Measurements from ENCODE around the gene ACAD10.

ACAD10 gene

GRCh38 chr12:111747333-111747732 is 61.5 kb downstream of the ACAD10 start:
- peaks cover 3% of the 10 kb centered on the region for H3K36me3 ChIP-seq (ENCODE audit: control insufficient read depth, insufficient read depth, low read length)
- no CpG with 5 or more reads among the region's 9 CpGs for WGBS (ENCODE audit: extremely low coverage, insufficient coverage, low lambda C conversion rate)
- H3K18ac ChIP-seq (ENCODE audit: low read length), result no peak overlapping the region
- peaks cover 2% of the 10 kb centered on the region for H3K4me1 ChIP-seq (ENCODE audit: control insufficient read depth, low read depth, low read length)
- H3K23ac ChIP-seq (ENCODE audit: low read length), result no peak overlapping the region
- no peak overlapping the region for H3K9ac ChIP-seq (ENCODE audit: low read length)
- no peak overlapping the region for H4K8ac ChIP-seq (ENCODE audit: low read depth, low read length)
- DNase-seq, result no peak
- H3K27ac ChIP-seq (ENCODE audit: low read depth, low read length), result no peak overlapping the region
- H3K4me3 ChIP-seq (ENCODE audit: low read length), result no peak overlapping the region
- no peak overlapping the region for H2BK5ac ChIP-seq (ENCODE audit: low read length)
- H3K4me2 ChIP-seq (ENCODE audit: low read length), result no peak overlapping the region
- no peak overlapping the region for H4K5ac ChIP-seq (ENCODE audit: low read length)
- H3K4ac ChIP-seq (ENCODE audit: low read depth, low read length), result no peak overlapping the region
- no peak overlapping the region for H3K56ac ChIP-seq (ENCODE audit: low read length)
- no peaks in the 10 kb centered on the region for H3K27me3 ChIP-seq (ENCODE audit: insufficient read depth, low read length, poor library complexity)
- no peak overlapping the region for H2BK120ac ChIP-seq (ENCODE audit: low read depth, low read length)
- no peak overlapping the region for H2BK15ac ChIP-seq (replicated peaks; ENCODE audit: low read depth)
- H2AK5ac ChIP-seq (ENCODE audit: low read length), result no peak overlapping the region
- no peaks in the 10 kb centered on the region for H3K79me2 ChIP-seq (ENCODE audit: control insufficient read depth, insufficient read depth, low read length)
- H3K79me1 ChIP-seq (ENCODE audit: low read length), result no peaks in the 10 kb centered on the region

GRCh38 chr12:111748151-111748672 is 62.4 kb downstream of the ACAD10 start:
- no peak overlapping the region for H3K4me3 ChIP-seq (ENCODE audit: low read length)
- no peak overlapping the region for H4K5ac ChIP-seq (ENCODE audit: low read length)
- H3K79me1 ChIP-seq (ENCODE audit: low read length), result no peaks in the 10 kb centered on the region
- no CpG with 5 or more reads among the region's 8 CpGs for WGBS (ENCODE audit: extremely low coverage, insufficient coverage, low lambda C conversion rate)
- H3K23ac ChIP-seq (ENCODE audit: low read length), result no peak overlapping the region
- no peak for DNase-seq
- no peak overlapping the region for H2BK120ac ChIP-seq (ENCODE audit: low read depth, low read length)
- no peak overlapping the region for H3K4ac ChIP-seq (ENCODE audit: low read depth, low read length)
- H3K27me3 ChIP-seq (ENCODE audit: insufficient read depth, low read length, poor library complexity), result no peaks in the 10 kb centered on the region
- no peak overlapping the region for H3K56ac ChIP-seq (ENCODE audit: low read length)
- no peak overlapping the region for H3K18ac ChIP-seq (ENCODE audit: low read length)
- no peak overlapping the region for H2BK15ac ChIP-seq (replicated peaks; ENCODE audit: low read depth)
- peaks cover 2% of the 10 kb centered on the region for H3K4me1 ChIP-seq (ENCODE audit: control insufficient read depth, low read depth, low read length)
- no peak overlapping the region for H2BK5ac ChIP-seq (ENCODE audit: low read length)
- H3K9ac ChIP-seq (ENCODE audit: low read length), result no peak overlapping the region
- H3K79me2 ChIP-seq (ENCODE audit: control insufficient read depth, insufficient read depth, low read length), result no peaks in the 10 kb centered on the region
- H2AK5ac ChIP-seq (ENCODE audit: low read length), result no peak overlapping the region
- peaks cover 3% of the 10 kb centered on the region for H3K36me3 ChIP-seq (ENCODE audit: control insufficient read depth, insufficient read depth, low read length)
- H3K4me2 ChIP-seq (ENCODE audit: low read length), result no peak overlapping the region
- no peak overlapping the region for H3K27ac ChIP-seq (ENCODE audit: low read depth, low read length)
- no peak overlapping the region for H4K8ac ChIP-seq (ENCODE audit: low read depth, low read length)

- Histone ChIP-seq H2BK15ac (replicated peaks; ENCODE audit: low read depth) (no peak overlapping the region), H2AK5ac (ENCODE audit: low read length) (no peak overlapping the region), H3K27ac (ENCODE audit: low read depth, low read length) (no peak overlapping the region), H4K8ac (ENCODE audit: low read depth, low read length) (no peak overlapping the region), H3K79me2 (ENCODE audit: control insufficient read depth, insufficient read depth, low read length) (no peaks in the 10 kb centered on the region), H3K18ac (ENCODE audit: low read length) (no peak overlapping the region), H3K9ac (ENCODE audit: low read length) (no peak overlapping the region), H3K4me1 (ENCODE audit: control insufficient read depth, low read depth, low read length) (peaks cover 2% of the 10 kb centered on the region), H2BK5ac (ENCODE audit: low read length) (no peak overlapping the region), H3K4me2 (ENCODE audit: low read length) (no peak overlapping the region), H3K4ac (ENCODE audit: low read depth, low read length) (no peak overlapping the region), H3K79me1 (ENCODE audit: low read length) (no peaks in the 10 kb centered on the region), H3K36me3 (ENCODE audit: control insufficient read depth, insufficient read depth, low read length) (peaks cover 3% of the 10 kb centered on the region), H3K27me3 (ENCODE audit: insufficient read depth, low read length, poor library complexity) (no peaks in the 10 kb centered on the region), H4K5ac (ENCODE audit: low read length) (no peak overlapping the region), H3K23ac (ENCODE audit: low read length) (no peak overlapping the region), H3K56ac (ENCODE audit: low read length) (no peak overlapping the region), H2BK120ac (ENCODE audit: low read depth, low read length) (no peak overlapping the region), H3K4me3 (ENCODE audit: low read length) (no peak overlapping the region)
- WGBS (ENCODE audit: extremely low coverage, insufficient coverage, low lambda C conversion rate), result no CpG with 5 or more reads among the region's 7 CpGs
- DNase-seq, result no peak
Measured at GRCh38 chr12:111748867-111749266, 63.0 kb downstream of the ACAD10 start.

GRCh38 chr12:111749391-111749790 is 63.5 kb downstream of the ACAD10 start:
- Histone ChIP-seq H3K27ac (ENCODE audit: low read depth, low read length) (no peak overlapping the region), H3K4me3 (ENCODE audit: low read length) (no peak overlapping the region), H4K8ac (ENCODE audit: low read depth, low read length) (no peak overlapping the region), H3K9ac (ENCODE audit: low read length) (no peak overlapping the region), H3K79me1 (ENCODE audit: low read length) (no peaks in the 10 kb centered on the region), H3K4me1 (ENCODE audit: control insufficient read depth, low read depth, low read length) (peaks cover 2% of the 10 kb centered on the region), H3K18ac (ENCODE audit: low read length) (no peak overlapping the region), H3K4ac (ENCODE audit: low read depth, low read length) (no peak overlapping the region), H2BK120ac (ENCODE audit: low read depth, low read length) (no peak overlapping the region), H2BK15ac (replicated peaks; ENCODE audit: low read depth) (no peak overlapping the region), H2BK5ac (ENCODE audit: low read length) (no peak overlapping the region), H3K27me3 (ENCODE audit: insufficient read depth, low read length, poor library complexity) (no peaks in the 10 kb centered on the region), H3K4me2 (ENCODE audit: low read length) (no peak overlapping the region), H4K5ac (ENCODE audit: low read length) (no peak overlapping the region), H3K23ac (ENCODE audit: low read length) (no peak overlapping the region), H3K79me2 (ENCODE audit: control insufficient read depth, insufficient read depth, low read length) (no peaks in the 10 kb centered on the region), H2AK5ac (ENCODE audit: low read length) (no peak overlapping the region), H3K36me3 (ENCODE audit: control insufficient read depth, insufficient read depth, low read length) (peaks cover 3% of the 10 kb centered on the region), H3K56ac (ENCODE audit: low read length) (no peak overlapping the region)
- no CpG with 5 or more reads among the region's 4 CpGs for WGBS (ENCODE audit: extremely low coverage, insufficient coverage, low lambda C conversion rate)
- DNase-seq, result no peak

GRCh38 chr12:111753144-111753881 is 67.5 kb downstream of the ACAD10 start:
- WGBS (ENCODE audit: extremely low coverage, insufficient coverage, low lambda C conversion rate), result no CpG with 5 or more reads among the region's 23 CpGs
- H3K4me2 ChIP-seq (ENCODE audit: low read length), result no peak overlapping the region
- no peak overlapping the region for H3K23ac ChIP-seq (ENCODE audit: low read length)
- no peak overlapping the region for H3K27ac ChIP-seq (ENCODE audit: low read depth, low read length)
- no peak overlapping the region for H3K56ac ChIP-seq (ENCODE audit: low read length)
- H4K8ac ChIP-seq (ENCODE audit: low read depth, low read length), result no peak overlapping the region
- peaks cover 3% of the 10 kb centered on the region for H3K4me1 ChIP-seq (ENCODE audit: control insufficient read depth, low read depth, low read length)
- no peaks in the 10 kb centered on the region for H3K79me1 ChIP-seq (ENCODE audit: low read length)
- H3K4ac ChIP-seq (ENCODE audit: low read depth, low read length), result no peak overlapping the region
- H3K18ac ChIP-seq (ENCODE audit: low read length), result no peak overlapping the region
- H2BK5ac ChIP-seq (ENCODE audit: low read length), result no peak overlapping the region
- H4K5ac ChIP-seq (ENCODE audit: low read length), result no peak overlapping the region
- peak; percentile 71 for DNase-seq
- no peak overlapping the region for H2BK15ac ChIP-seq (replicated peaks; ENCODE audit: low read depth)
- no peak overlapping the region for H3K9ac ChIP-seq (ENCODE audit: low read length)
- H3K36me3 ChIP-seq (ENCODE audit: control insufficient read depth, insufficient read depth, low read length), result peaks cover 3% of the 10 kb centered on the region
- H3K79me2 ChIP-seq (ENCODE audit: control insufficient read depth, insufficient read depth, low read length), result no peaks in the 10 kb centered on the region
- H3K4me3 ChIP-seq (ENCODE audit: low read length), result no peak overlapping the region
- no peaks in the 10 kb centered on the region for H3K27me3 ChIP-seq (ENCODE audit: insufficient read depth, low read length, poor library complexity)
- no peak overlapping the region for H2AK5ac ChIP-seq (ENCODE audit: low read length)
- no peak overlapping the region for H2BK120ac ChIP-seq (ENCODE audit: low read depth, low read length)

GRCh38 chr12:111754671-111755070 is 68.8 kb downstream of the ACAD10 start:
- Histone ChIP-seq H3K4ac (ENCODE audit: low read depth, low read length) (no peak overlapping the region), H3K23ac (ENCODE audit: low read length) (no peak overlapping the region)

More at GRCh38 chr12:111754671-111755070, 68.8 kb downstream of the ACAD10 start:
- Histone ChIP-seq H3K18ac (ENCODE audit: low read length) (no peak overlapping the region), H3K36me3 (ENCODE audit: control insufficient read depth, insufficient read depth, low read length) (no peaks in the 10 kb centered on the region), H4K8ac (ENCODE audit: low read depth, low read length) (no peak overlapping the region), H2AK5ac (ENCODE audit: low read length) (no peak overlapping the region), H2BK120ac (ENCODE audit: low read depth, low read length) (no peak overlapping the region), H3K4me2 (ENCODE audit: low read length) (no peak overlapping the region), H3K27ac (ENCODE audit: low read depth, low read length) (no peak overlapping the region), H2BK15ac (replicated peaks; ENCODE audit: low read depth) (no peak overlapping the region), H3K4me1 (ENCODE audit: control insufficient read depth, low read depth, low read length) (peaks cover 3% of the 10 kb centered on the region), H3K56ac (ENCODE audit: low read length) (no peak overlapping the region), H3K9ac (ENCODE audit: low read length) (no peak overlapping the region), H3K4me3 (ENCODE audit: low read length) (no peak overlapping the region), H4K5ac (ENCODE audit: low read length) (no peak overlapping the region), H3K79me2 (ENCODE audit: control insufficient read depth, insufficient read depth, low read length) (no peaks in the 10 kb centered on the region), H2BK5ac (ENCODE audit: low read length) (no peak overlapping the region), H3K79me1 (ENCODE audit: low read length) (no peaks in the 10 kb centered on the region), H3K27me3 (ENCODE audit: insufficient read depth, low read length, poor library complexity) (no peaks in the 10 kb centered on the region)
- WGBS (ENCODE audit: extremely low coverage, insufficient coverage, low lambda C conversion rate), result no CpG with 5 or more reads among the region's 8 CpGs
- DNase-seq, result no peak

Data from mesendoderm (in vitro differentiated cells).